Keratinocyte (primary cell): ENCODE results near the gene SNPH.

Source experiments
- EZH2 ChIP-seq: IDR thresholded peaks from one replicate; pipeline ENCODE4 v1.6.1; 2012; ENCODE audit warnings: inconsistent platforms, mild to moderate bottlenecking, low read length, moderate library complexity
- TF ChIP-seq, protein P1 (sequence below), 3 experiments: IDR thresholded peaks in 1 of 3; conservative IDR thresholded peaks in 1 of 3; optimal IDR thresholded peaks in 1 of 3; 2 replicates in 2 of 3; 3 replicates in 1 of 3; pipeline versions ENCODE3 to v1.5.1; 2011; ENCODE audit warnings: low read length in 3 of 3, mild to moderate bottlenecking in 3 of 3, moderate library complexity in 2 of 3, control low read depth in 1 of 3, inconsistent platforms in 1 of 3; ENCODE audit not compliant: insufficient read depth in 2 of 3; ENCODE audit errors: extremely low read depth in 1 of 3

DNA sequence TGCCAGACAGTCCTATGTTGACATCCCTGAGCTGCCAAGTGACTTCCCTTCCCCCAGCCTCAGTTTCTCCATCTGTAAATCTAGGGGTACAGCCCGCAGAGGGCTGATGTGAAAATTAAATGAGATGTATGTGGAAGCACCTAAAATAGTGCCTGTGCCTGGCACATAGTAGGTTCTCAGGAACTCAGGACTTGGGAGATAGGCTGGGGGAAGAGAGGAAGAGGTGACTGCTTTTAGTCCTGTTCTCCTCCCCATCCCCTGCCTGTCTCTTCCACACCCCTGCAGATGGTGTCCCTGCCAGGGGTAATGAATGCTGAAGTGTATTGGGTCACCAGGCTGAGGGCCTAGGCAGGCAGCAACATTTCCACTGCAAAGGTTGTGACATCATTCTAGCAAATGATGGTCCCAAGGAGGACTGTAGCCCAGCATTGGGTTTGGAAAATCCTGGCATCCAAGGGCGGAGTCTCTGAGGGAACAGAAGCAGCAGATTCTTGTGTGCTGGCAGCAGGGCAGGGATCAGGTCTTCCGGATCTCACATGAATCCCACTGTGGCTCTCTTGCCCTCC lies 1.8 kb downstream of the SNPH start:
- TF ChIP-seq, protein P1, sequence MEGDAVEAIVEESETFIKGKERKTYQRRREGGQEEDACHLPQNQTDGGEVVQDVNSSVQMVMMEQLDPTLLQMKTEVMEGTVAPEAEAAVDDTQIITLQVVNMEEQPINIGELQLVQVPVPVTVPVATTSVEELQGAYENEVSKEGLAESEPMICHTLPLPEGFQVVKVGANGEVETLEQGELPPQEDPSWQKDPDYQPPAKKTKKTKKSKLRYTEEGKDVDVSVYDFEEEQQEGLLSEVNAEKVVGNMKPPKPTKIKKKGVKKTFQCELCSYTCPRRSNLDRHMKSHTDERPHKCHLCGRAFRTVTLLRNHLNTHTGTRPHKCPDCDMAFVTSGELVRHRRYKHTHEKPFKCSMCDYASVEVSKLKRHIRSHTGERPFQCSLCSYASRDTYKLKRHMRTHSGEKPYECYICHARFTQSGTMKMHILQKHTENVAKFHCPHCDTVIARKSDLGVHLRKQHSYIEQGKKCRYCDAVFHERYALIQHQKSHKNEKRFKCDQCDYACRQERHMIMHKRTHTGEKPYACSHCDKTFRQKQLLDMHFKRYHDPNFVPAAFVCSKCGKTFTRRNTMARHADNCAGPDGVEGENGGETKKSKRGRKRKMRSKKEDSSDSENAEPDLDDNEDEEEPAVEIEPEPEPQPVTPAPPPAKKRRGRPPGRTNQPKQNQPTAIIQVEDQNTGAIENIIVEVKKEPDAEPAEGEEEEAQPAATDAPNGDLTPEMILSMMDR (optimal IDR thresholded peaks at IDR 0.05 in 1 of 3, IDR thresholded peaks at IDR 0.05 in 1 of 3, conservative IDR thresholded peaks at IDR 0.05 in 1 of 3; ENCODE audit: extremely low read depth in 1 of 3, insufficient read depth in 2 of 3, low read length in 3 of 3): no peak
- TF ChIP-seq EZH2: no peak
